Thyroid gland (tissue), 4 donors: Measurements from ENCODE around the gene PSMD1. TPM values are rescaled to one million over a fixed set of nuclear protein-coding genes. Genes with fewer than 3 reads are reported as not detected.
"Not testable (repeated sequence)": the region's sequence is repeated elsewhere in the genome, so short reads cannot be mapped to it uniquely, and the experiment has no call there.

Source experiments
- DNase-seq, 2 donors: peaks; one replicate each; pipeline ENCODE4 v3.0.0-alpha.2; 2019
- H3K27ac ChIP-seq, 3 donors: fragments of 200-600 bp; sonication (generic); 1 replicate in 2 of 3; 2 replicates in 1 of 3; pipeline ENCODE4 v1.5.1; 2016 to 2019; ENCODE audit warnings: mild to moderate bottlenecking in 1 of 3, moderate library complexity in 1 of 3
- H3K27me3 ChIP-seq: fragments of 200-600 bp; sonication (generic); one replicate; pipeline ENCODE4 v1.5.1; 2019
- H3K36me3 ChIP-seq, 2 donors: fragments of 200-600 bp; sonication (generic); one replicate each; pipeline ENCODE4 v1.5.1; 2016 to 2019
- H3K4me1 ChIP-seq, 2 donors: fragments of 200-600 bp; sonication (generic); one replicate each; pipeline ENCODE4 v1.5.1; 2017 to 2019
- H3K4me3 ChIP-seq, 3 donors: fragments of 200-600 bp; sonication (generic); replicated peaks in 1 of 3; 1 replicate in 2 of 3; 2 replicates in 1 of 3; pipeline ENCODE4 v1.5.1; 2016; ENCODE audit warnings: mild to moderate bottlenecking in 1 of 3
- H3K9me3 ChIP-seq: fragments of 200-600 bp; sonication (generic); one replicate; pipeline ENCODE4 v1.5.1; 2017
- POLR2A ChIP-seq, 2 donors: fragments of 450-650 bp; IDR thresholded peaks; one replicate each; pipeline ENCODE4 v1.6.1; 2017; ENCODE audit warnings: antibody characterized with exemption in 2 of 2, mild to moderate bottlenecking in 2 of 2, moderate library complexity in 1 of 2
- WGBS, 2 donors: methylation state at CpG; one replicate each; pipeline ENCODE4 v1.1.5; 2017; 5-methylcytosine and 5-hydroxymethylcytosine counted together
- intact Hi-C: fragments of 100-400 bp; cut with DNase I; formaldehyde crosslinking; loops from one replicate; pipeline ENCODE4 v1.15.1; 2023
- total RNA-seq, 4 donors: library from RNA; depleted of rRNA; stranded (reverse); fragments of >200 nt; gene quantifications; one replicate each; pipeline ENCODE4 v1.2.3, GENCODE V29; 2016
- TF ChIP-seq, protein P1 (sequence below), 6 experiments: fragments of 200-600 bp in 3 of 6; fragments of 450-650 bp in 3 of 6; sonication (generic) in 3 of 6; IDR thresholded peaks; one replicate each; pipeline ENCODE4 v1.5.1; 2016 to 2019; ENCODE audit warnings: antibody characterized with exemption in 6 of 6, mild to moderate bottlenecking in 2 of 6, inconsistent platforms in 1 of 6, moderate library complexity in 1 of 6

The PSMD1 gene
- total RNA-seq, 4 donors from 2014 or later, result 60.2 to 98.7 (median 78.4) TPM

DNA sequence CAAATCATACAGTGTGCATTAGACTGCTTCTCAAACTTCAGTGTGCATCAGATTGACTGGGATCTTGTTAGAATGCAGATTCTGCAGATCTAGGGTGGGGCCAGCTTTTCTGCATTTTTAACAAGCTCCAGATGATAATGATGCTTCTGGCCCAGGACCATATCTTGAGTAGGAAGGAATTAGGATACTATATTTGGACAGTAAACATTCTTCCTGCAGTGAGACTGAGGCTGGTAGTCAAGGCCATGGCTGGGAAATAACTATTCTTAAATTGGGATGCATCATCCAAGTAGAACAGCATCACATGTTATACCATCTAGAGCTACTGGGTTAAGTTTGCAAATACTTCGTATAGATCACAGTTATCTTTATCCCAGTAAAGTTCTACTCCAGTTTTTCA, 113.4 kb downstream of the PSMD1 start:
- intact Hi-C loops, result no loop called here
- no peak for TF ChIP-seq POLR2A (IDR thresholded peaks at IDR 0.05)
- TF ChIP-seq, protein P1, sequence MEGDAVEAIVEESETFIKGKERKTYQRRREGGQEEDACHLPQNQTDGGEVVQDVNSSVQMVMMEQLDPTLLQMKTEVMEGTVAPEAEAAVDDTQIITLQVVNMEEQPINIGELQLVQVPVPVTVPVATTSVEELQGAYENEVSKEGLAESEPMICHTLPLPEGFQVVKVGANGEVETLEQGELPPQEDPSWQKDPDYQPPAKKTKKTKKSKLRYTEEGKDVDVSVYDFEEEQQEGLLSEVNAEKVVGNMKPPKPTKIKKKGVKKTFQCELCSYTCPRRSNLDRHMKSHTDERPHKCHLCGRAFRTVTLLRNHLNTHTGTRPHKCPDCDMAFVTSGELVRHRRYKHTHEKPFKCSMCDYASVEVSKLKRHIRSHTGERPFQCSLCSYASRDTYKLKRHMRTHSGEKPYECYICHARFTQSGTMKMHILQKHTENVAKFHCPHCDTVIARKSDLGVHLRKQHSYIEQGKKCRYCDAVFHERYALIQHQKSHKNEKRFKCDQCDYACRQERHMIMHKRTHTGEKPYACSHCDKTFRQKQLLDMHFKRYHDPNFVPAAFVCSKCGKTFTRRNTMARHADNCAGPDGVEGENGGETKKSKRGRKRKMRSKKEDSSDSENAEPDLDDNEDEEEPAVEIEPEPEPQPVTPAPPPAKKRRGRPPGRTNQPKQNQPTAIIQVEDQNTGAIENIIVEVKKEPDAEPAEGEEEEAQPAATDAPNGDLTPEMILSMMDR (IDR thresholded peaks at IDR 0.05), result no peak
- peaks cover 21 to 27% of the 10 kb centered on the region in 2 donors for H3K36me3 ChIP-seq
- no peaks in the 10 kb centered on the region for H3K27me3 ChIP-seq
- 76% methylated on average over 1 of the region's 1 CpG for WGBS, 2 donors
- DNase-seq, result no peak
- H3K9me3 ChIP-seq, result no peaks in the 10 kb centered on the region
- H3K4me1 ChIP-seq, result no peaks in the 10 kb centered on the region
- H3K27ac ChIP-seq, result no peak overlapping the region
- no peak overlapping the region for H3K4me3 ChIP-seq

DNA sequence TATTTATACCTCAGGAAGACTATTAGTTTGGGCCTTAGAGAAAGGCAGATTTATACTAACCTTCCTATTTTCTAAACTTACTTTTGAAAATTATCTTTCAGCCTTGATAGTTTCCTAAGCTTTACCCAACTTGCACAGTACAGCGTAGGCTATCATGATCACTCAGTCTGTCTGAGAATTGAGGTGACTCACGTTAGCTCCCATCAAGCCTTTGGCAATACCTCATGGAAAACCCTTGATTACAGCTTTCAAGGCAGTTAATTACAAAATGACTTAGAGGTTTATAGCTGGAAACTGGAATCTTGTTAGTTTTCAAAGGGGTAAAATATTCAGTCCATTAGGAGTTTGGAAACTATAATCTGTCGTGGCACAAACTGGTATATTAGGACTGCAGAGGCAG, 115.4 kb downstream of the PSMD1 start:
- WGBS, 2 donors, result 90 to 96% methylated on average over 3 of the region's 3 CpGs

DNA sequence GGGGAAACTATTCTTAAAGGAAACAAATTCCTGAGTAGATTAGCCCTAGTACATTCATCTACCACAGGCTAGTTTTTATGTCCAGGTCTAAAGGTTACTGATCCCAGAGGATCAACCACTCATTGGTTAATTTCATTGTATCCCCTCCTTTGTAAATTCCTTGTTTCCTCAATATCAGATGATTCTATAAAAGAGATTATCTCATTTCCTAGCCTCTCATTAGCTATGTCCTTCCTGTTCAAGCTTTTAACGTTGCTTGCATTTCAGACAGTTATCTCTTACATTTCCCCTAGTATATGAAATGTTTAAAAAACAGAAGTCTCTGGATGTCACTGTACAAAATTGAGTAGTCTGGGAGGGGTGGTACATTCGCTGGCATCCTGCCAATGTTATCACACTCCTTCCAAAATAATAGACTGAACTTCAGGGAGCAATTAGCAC, 117.6 kb downstream of the PSMD1 start:
- no peak for DNase-seq
- Histone ChIP-seq H3K9me3 (no peaks in the 10 kb centered on the region), H3K4me3 (no peak overlapping the region), H3K4me1 (no peaks in the 10 kb centered on the region), H3K36me3 (peaks cover 0 to 9% of the 10 kb centered on the region in 2 donors), H3K27ac (no peak overlapping the region), H3K27me3 (no peaks in the 10 kb centered on the region)
- no peak for TF ChIP-seq POLR2A (IDR thresholded peaks at IDR 0.05)
- TF ChIP-seq, protein P1 (IDR thresholded peaks at IDR 0.05), result no peak
- 43 to 52% methylated on average over 2 of the region's 2 CpGs for WGBS, 2 donors
- intact Hi-C loops, result no loop called here

More for the DNA sequence above, 115.4 kb downstream of the PSMD1 start:
- Histone ChIP-seq H3K4me3 (no peak overlapping the region), H3K27ac (no peak overlapping the region), H3K4me1 (no peaks in the 10 kb centered on the region), H3K27me3 (no peaks in the 10 kb centered on the region), H3K36me3 (peaks cover 9 to 17% of the 10 kb centered on the region in 2 donors), H3K9me3 (no peaks in the 10 kb centered on the region)
- no peak for DNase-seq
- TF ChIP-seq, protein P1 (IDR thresholded peaks at IDR 0.05), result no peak
- no peak for TF ChIP-seq POLR2A (IDR thresholded peaks at IDR 0.05)
- intact Hi-C loops, result no loop called here

DNA sequence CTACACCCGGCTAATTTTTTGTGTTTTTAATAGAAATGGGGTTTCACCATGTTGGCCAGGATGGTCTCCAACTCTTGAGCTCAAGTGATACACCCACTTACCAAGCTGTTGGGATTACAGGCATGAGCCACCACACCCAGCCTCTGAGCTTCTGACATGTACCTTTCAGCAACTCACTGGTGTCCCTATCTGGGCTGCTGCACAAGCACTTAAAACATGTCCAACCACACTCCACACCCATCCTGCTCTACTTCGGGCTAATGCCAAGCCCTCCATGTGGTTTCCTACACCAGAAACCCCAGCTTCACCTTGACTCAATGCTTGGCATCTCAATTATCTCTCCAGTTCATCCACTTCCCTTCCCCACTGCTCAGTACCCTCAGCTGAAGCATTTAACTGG, 119.4 kb downstream of the PSMD1 start:
- Histone ChIP-seq H3K27me3 (no peaks in the 10 kb centered on the region), H3K9me3 (no peaks in the 10 kb centered on the region), H3K4me3 (no peak overlapping the region), H3K27ac (no peak overlapping the region), H3K36me3 (peaks cover 0 to 5% of the 10 kb centered on the region in 2 donors), H3K4me1 (no peaks in the 10 kb centered on the region)
- no peak for DNase-seq
- TF ChIP-seq POLR2A (IDR thresholded peaks at IDR 0.05), result no peak
- TF ChIP-seq, protein P1 (IDR thresholded peaks at IDR 0.05), result no peak
- WGBS, 2 donors, result 76 to 84% methylated on average over 2 of the region's 2 CpGs
- intact Hi-C loops, result no loop called here

DNA sequence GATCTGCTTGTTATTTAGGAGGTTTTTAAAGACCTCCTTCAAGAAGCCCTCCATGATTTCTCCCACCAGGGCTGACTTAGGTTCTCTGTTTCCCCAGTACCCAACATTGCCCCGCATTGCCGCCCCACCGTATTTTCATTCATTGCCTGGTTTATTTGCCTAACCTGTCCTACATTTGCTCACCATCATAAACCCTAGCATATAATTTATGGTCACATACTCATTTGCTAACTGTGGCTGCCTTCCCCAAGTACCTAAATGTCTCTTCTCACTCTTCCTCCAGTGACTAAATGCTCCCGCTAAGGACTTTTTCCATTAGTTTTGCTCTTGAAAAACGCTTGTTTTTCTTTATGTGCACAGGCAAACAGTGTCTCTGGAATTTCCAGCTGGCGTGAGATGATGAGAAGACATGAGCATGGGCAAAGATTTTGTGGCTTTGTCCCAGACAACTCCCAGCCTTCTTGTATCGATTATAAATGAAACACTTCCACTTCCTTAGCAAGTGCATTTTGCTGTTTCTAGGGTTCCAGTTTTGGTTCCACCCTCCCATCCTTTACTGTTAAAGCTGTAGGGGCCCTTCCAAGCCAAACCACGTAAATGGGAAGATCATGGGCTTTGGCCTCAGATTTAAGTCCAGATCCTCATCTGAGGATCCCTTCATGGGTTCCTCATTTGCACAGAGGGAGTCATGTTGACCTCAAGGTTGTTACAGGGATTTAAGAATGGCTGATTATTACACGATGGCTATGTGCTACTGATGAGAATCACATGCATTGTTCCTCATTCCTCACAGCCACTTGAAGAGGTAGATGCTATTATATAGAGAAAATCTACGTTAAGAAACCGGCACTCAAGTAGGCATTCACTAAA, 120.7 kb downstream of the PSMD1 start:
- no peak overlapping the region for H3K27ac ChIP-seq
- TF ChIP-seq, protein P1 (IDR thresholded peaks at IDR 0.05), result no peak
- TF ChIP-seq POLR2A (IDR thresholded peaks at IDR 0.05), result no peak
- no peak for DNase-seq
- no peak overlapping the region for H3K4me3 ChIP-seq
- 86% methylated on average over 11 of the region's 11 CpGs for WGBS, 2 donors
- intact Hi-C loops, result no loop called here
- peaks cover 0 to 5% of the 10 kb centered on the region in 2 donors for H3K36me3 ChIP-seq
- no peaks in the 10 kb centered on the region for H3K27me3 ChIP-seq
- no peaks in the 10 kb centered on the region for H3K9me3 ChIP-seq
- peaks cover 0 to 8% of the 10 kb centered on the region in 2 donors for H3K4me1 ChIP-seq

DNA sequence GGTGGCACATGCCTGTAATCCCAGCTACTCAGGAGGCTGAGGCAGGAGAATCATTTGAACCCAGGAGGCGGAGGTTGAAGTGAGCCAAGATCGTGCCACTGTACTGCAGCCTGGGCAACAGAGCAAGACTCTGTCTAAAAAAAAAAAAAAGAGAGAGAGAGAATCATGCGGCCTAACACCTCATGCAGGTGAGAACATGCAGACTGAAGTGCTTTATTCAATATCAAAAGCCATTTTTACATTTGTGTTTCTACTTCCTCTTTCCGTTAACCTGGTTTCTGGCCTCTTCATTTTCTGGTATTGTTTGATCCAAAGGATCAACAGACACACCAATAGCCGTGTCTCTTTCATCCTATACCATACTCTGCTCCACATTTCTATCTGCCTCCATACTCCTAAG, 122.1 kb downstream of the PSMD1 start:
- WGBS, 2 donors, result 91 to 94% methylated on average over 5 of the region's 5 CpGs

More for the DNA sequence above, 122.1 kb downstream of the PSMD1 start:
- DNase-seq, H3K4me3 ChIP-seq, H3K4me1 ChIP-seq, H3K27me3 ChIP-seq, intact Hi-C loops, H3K36me3 ChIP-seq, H3K27ac ChIP-seq, H3K9me3 ChIP-seq: not testable (repeated sequence)
